Keratinocyte (primary cell): ENCODE results near the gene CDH13. TPM values are rescaled to one million over a fixed set of nuclear protein-coding genes. Genes with fewer than 3 reads are reported as not detected.

Source experiments
- DNase-seq: peaks from one replicate; pipeline ENCODE4 v3.0.0-alpha.2; 2011; ENCODE audit warnings: low read depth, missing footprints, low spot score
- FAIRE-seq: peaks from 2 replicates; lab custom pipeline; 2011; peaks lifted over from hg19 to GRCh38; lab: Jason Lieb, UNC
- H2AFZ ChIP-seq: 2 replicates; pipeline ENCODE4 v1.6.0; 2012; ENCODE audit warnings: low read length, control low read depth, inconsistent platforms; ENCODE audit not compliant: control insufficient read depth
- H3K27ac ChIP-seq: 2 replicates; pipeline ENCODE4 v1.5.1; 2011; ENCODE audit warnings: low read length; ENCODE audit not compliant: control insufficient read depth, insufficient read depth
- H3K27me3 ChIP-seq: 3 replicates; pipeline ENCODE4 v1.6.0; 2011; ENCODE audit warnings: low read length; ENCODE audit not compliant: control insufficient read depth, insufficient read depth; ENCODE audit errors: extremely low read depth
- H3K36me3 ChIP-seq, 2 experiments: 2 replicates in 1 of 2; 3 replicates in 1 of 2; pipeline ENCODE4 v1.5.1; 2011; ENCODE audit warnings: low read length in 2 of 2, mild to moderate bottlenecking in 1 of 2; ENCODE audit not compliant: control insufficient read depth in 2 of 2, insufficient read depth in 2 of 2; ENCODE audit errors: extremely low read depth in 1 of 2
- H3K4me1 ChIP-seq: 3 replicates; pipeline ENCODE4 v1.5.1; 2011; ENCODE audit warnings: low read length; ENCODE audit not compliant: control insufficient read depth, insufficient read depth; ENCODE audit errors: extremely low read depth
- H3K4me2 ChIP-seq: 3 replicates; pipeline ENCODE4 v1.6.0; 2011; ENCODE audit warnings: low read depth, low read length; ENCODE audit not compliant: control insufficient read depth, insufficient read depth; ENCODE audit errors: extremely low read depth
- H3K4me3 ChIP-seq, 3 experiments: fragments of 200-600 bp in 1 of 3; sonication (generic) in 1 of 3; 2 replicates in 2 of 3; 3 replicates in 1 of 3; pipeline ENCODE4 v1.5.1; 2011 to 2016; ENCODE audit warnings: low read length in 3 of 3, mild to moderate bottlenecking in 3 of 3, control low read depth in 2 of 3, inconsistent platforms in 1 of 3, low read depth in 1 of 3, mixed read lengths in 1 of 3, mixed run types in 1 of 3, moderate library complexity in 1 of 3; ENCODE audit not compliant: control insufficient read depth in 2 of 3, insufficient read depth in 2 of 3; ENCODE audit errors: extremely low read depth in 1 of 3
- H3K79me2 ChIP-seq: 2 replicates; pipeline ENCODE4 v1.6.0; 2012; ENCODE audit warnings: low read length; ENCODE audit not compliant: control insufficient read depth, insufficient read depth
- H3K9ac ChIP-seq: 3 replicates; pipeline ENCODE4 v1.6.0; 2011; ENCODE audit warnings: low read length; ENCODE audit not compliant: control insufficient read depth, insufficient read depth; ENCODE audit errors: extremely low read depth
- H3K9me1 ChIP-seq: 3 replicates; pipeline ENCODE4 v1.6.0; 2011; ENCODE audit warnings: low read length; ENCODE audit not compliant: control insufficient read depth, insufficient read depth; ENCODE audit errors: extremely low read depth
- H3K9me3 ChIP-seq: 2 replicates; pipeline ENCODE4 v1.5.1; 2012; ENCODE audit warnings: low read depth, low read length; ENCODE audit not compliant: control insufficient read depth
- H4K20me1 ChIP-seq: 3 replicates; pipeline ENCODE4 v1.6.0; 2011; ENCODE audit warnings: low read length; ENCODE audit not compliant: control insufficient read depth, insufficient read depth; ENCODE audit errors: extremely low read depth
- EZH2 ChIP-seq: IDR thresholded peaks from one replicate; pipeline ENCODE4 v1.6.1; 2012; ENCODE audit warnings: inconsistent platforms, mild to moderate bottlenecking, low read length, moderate library complexity
- dilution Hi-C: fragments of 300-500 bp; cut with MboI; formaldehyde crosslinking; loops from one replicate; pipeline ENCODE4 v1.7.0; 2020; ENCODE audit warnings: low sequenced_read_pairs; ENCODE audit not compliant: extremely low pct_ligation_motif_present
- polyA plus RNA-seq, 5 experiments: library from polyadenylated mRNA; depleted of rRNA in 3 of 5; stranded (reverse) in 3 of 5; stranded (forward) in 1 of 5; unstranded in 1 of 5; fragments of >200 nt; gene quantifications; 1 replicate in 1 of 5; 2 replicates in 3 of 5; 3 replicates in 1 of 5; pipeline versions ENCODE4 v1.2.1 to v1.2.3, GENCODE V29; 2011 to 2012; ENCODE audit warnings: missing spikeins in 2 of 5, low read depth in 1 of 5, low replicate concordance in 1 of 5
- TF ChIP-seq, protein P1 (sequence below), 3 experiments: IDR thresholded peaks in 1 of 3; conservative IDR thresholded peaks in 1 of 3; optimal IDR thresholded peaks in 1 of 3; 2 replicates in 2 of 3; 3 replicates in 1 of 3; pipeline versions ENCODE3 to v1.5.1; 2011; ENCODE audit warnings: low read length in 3 of 3, mild to moderate bottlenecking in 3 of 3, moderate library complexity in 2 of 3, control low read depth in 1 of 3, inconsistent platforms in 1 of 3; ENCODE audit not compliant: insufficient read depth in 2 of 3; ENCODE audit errors: extremely low read depth in 1 of 3

Gene CDH13
- polyA plus RNA-seq, 1 donor (not counting 4 experiments of a cell fraction or from before 2014, with no cell fraction given): 111 TPM

DNA sequence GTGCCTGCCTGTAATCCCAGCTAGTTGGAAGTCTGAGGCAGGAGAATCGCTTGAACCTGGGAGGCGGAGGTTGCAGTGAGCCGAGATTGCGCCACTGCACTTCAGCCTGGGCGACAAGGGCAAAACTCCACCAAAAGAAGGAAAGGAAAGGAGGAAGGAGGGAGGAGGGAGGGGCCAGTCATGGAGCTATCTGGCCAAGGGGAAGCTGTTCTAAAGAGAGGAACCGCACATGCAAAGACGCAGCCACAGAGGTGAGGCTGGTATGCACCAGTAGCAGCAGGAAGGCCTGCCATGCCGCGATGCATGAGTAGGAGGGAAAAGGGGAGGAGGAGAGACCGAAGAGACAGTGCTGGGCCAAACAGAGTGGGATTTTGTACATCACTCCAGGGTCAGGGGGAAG, 1216.9 kb downstream of the CDH13 start:
- no peaks in the 10 kb centered on the region for H3K27me3 ChIP-seq
- no peaks in the 10 kb centered on the region for H3K79me2 ChIP-seq
- no peak overlapping the region for H3K27ac ChIP-seq
- H3K9ac ChIP-seq: no peak overlapping the region
- H3K4me2 ChIP-seq: no peak overlapping the region
- DNase-seq (no peak), FAIRE-seq (no peak)
- no peak overlapping the region for H3K4me3 ChIP-seq
- dilution Hi-C loops: no loop called here
- no peaks in the 10 kb centered on the region for H3K9me3 ChIP-seq
- H3K9me1 ChIP-seq: no peaks in the 10 kb centered on the region
- TF ChIP-seq, protein P1, sequence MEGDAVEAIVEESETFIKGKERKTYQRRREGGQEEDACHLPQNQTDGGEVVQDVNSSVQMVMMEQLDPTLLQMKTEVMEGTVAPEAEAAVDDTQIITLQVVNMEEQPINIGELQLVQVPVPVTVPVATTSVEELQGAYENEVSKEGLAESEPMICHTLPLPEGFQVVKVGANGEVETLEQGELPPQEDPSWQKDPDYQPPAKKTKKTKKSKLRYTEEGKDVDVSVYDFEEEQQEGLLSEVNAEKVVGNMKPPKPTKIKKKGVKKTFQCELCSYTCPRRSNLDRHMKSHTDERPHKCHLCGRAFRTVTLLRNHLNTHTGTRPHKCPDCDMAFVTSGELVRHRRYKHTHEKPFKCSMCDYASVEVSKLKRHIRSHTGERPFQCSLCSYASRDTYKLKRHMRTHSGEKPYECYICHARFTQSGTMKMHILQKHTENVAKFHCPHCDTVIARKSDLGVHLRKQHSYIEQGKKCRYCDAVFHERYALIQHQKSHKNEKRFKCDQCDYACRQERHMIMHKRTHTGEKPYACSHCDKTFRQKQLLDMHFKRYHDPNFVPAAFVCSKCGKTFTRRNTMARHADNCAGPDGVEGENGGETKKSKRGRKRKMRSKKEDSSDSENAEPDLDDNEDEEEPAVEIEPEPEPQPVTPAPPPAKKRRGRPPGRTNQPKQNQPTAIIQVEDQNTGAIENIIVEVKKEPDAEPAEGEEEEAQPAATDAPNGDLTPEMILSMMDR (optimal IDR thresholded peaks at IDR 0.05 in 1 of 3, IDR thresholded peaks at IDR 0.05 in 1 of 3, conservative IDR thresholded peaks at IDR 0.05 in 1 of 3; ENCODE audit: extremely low read depth in 1 of 3, insufficient read depth in 2 of 3, low read length in 3 of 3): no peak
- no peak for TF ChIP-seq EZH2
- no peaks in the 10 kb centered on the region for H3K36me3 ChIP-seq
- H2AFZ ChIP-seq: no peak overlapping the region
- H4K20me1 ChIP-seq: no peaks in the 10 kb centered on the region
- no peaks in the 10 kb centered on the region for H3K4me1 ChIP-seq

DNA sequence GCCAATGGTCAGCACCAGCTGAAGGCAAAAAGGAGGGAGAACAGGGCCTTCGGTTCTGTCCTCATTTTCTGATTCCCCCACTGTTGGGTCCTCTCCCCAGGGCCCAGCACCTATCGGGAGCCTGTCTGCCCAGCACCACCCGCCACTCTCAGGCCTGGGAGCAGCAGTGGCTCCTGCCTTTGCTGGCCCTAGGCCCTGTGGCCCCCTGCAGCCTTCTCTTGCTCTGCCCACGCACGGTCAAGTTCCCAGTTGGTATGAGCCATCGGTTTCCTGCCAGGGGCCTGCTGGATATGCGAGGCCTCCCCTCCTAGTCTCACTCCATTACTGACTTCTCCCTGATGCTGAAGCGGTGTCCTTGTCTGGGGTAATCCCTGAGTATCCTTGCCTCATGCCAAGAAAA, 1218.5 kb downstream of the CDH13 start:
- H3K4me2 ChIP-seq: no peak overlapping the region
- H3K9ac ChIP-seq: no peak overlapping the region
- H3K36me3 ChIP-seq: no peaks in the 10 kb centered on the region
- FAIRE-seq (no peak), DNase-seq (no peak)
- no peak overlapping the region for H3K27ac ChIP-seq
- H3K79me2 ChIP-seq: no peaks in the 10 kb centered on the region
- no peaks in the 10 kb centered on the region for H3K9me3 ChIP-seq
- no peaks in the 10 kb centered on the region for H4K20me1 ChIP-seq
- dilution Hi-C loops: no loop called here
- H3K4me1 ChIP-seq: no peaks in the 10 kb centered on the region
- H3K4me3 ChIP-seq: no peak overlapping the region
- no peak overlapping the region for H2AFZ ChIP-seq
- H3K9me1 ChIP-seq: no peaks in the 10 kb centered on the region
- TF ChIP-seq, protein P1 (optimal IDR thresholded peaks at IDR 0.05 in 1 of 3, IDR thresholded peaks at IDR 0.05 in 1 of 3, conservative IDR thresholded peaks at IDR 0.05 in 1 of 3; ENCODE audit: extremely low read depth in 1 of 3, insufficient read depth in 2 of 3, low read length in 3 of 3): no peak
- TF ChIP-seq EZH2: no peak
- no peaks in the 10 kb centered on the region for H3K27me3 ChIP-seq
